ENCODE results near the gene GGTLC1.
A peak's percentile ranks its signal among the peaks of the same experiment; 100 is the strongest.

Gene GGTLC1

GRCh38 chr20:23966927-23967615 lies 21.5 kb downstream of the GGTLC1 start:
- DNase-seq, result no peak

- no peak for DNase-seq
These were observed 22.3 kb downstream of the GGTLC1 start for GRCh38 chr20:23966298-23966697.

- DNase-seq, result no peak
These were observed 24.6 kb downstream of the GGTLC1 start for GRCh38 chr20:23963941-23964340.

- DNase-seq, result no peak
These were observed 26.3 kb downstream of the GGTLC1 start for GRCh38 chr20:23962272-23962671.

- no peak for DNase-seq
These were observed 29.5 kb downstream of the GGTLC1 start for GRCh38 chr20:23959054-23959453.

GRCh38 chr20:23955896-23956295 lies 32.7 kb downstream of the GGTLC1 start:
- DNase-seq, result no peak

GRCh38 chr20:23954008-23954745 lies 34.4 kb downstream of the GGTLC1 start:
- DNase-seq, result no peak

- DNase-seq, result no peak
These were observed 42.4 kb downstream of the GGTLC1 start for GRCh38 chr20:23946206-23946605.

- no peak for DNase-seq
These were observed 45.3 kb downstream of the GGTLC1 start for GRCh38 chr20:23943304-23943703.

GRCh38 chr20:23939641-23940040 lies 48.9 kb downstream of the GGTLC1 start:
- no peak for DNase-seq

- DNase-seq, result no peak
These were observed 49.5 kb downstream of the GGTLC1 start for GRCh38 chr20:23939063-23939462.

- no peak for DNase-seq
These were observed 50.5 kb downstream of the GGTLC1 start for GRCh38 chr20:23938118-23938438.

GRCh38 chr20:23937303-23938117 lies 51.1 kb downstream of the GGTLC1 start:
- DNase-seq, result peak in 50 of 56 donors; percentile 6 to 82 (median 44)
